ENCODE measurements around the gene RGL4.

RGL4 gene

GRCh38 chr22:23681026-23681809, 9.6 kb upstream of the RGL4 start:
- DNase-seq, result no peak

DNA sequence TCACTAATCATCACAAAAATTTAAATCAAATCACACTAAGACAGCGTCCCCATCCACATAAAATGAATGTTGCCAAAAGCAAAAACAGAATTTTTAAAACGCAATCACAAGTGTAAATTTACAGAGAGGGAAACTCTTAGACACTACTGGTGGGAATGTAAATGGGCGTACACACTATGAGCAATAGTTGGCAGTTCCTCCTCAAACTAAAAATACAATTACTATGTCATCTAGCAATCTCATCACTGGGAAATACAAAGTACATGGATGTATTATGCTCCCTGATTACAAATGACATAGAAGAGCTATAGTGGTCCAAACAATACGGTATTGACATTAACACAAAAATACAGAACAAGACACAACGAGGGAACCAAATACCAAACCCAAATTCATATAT, 8.7 kb upstream of the RGL4 start:
- no peak for DNase-seq

DNA sequence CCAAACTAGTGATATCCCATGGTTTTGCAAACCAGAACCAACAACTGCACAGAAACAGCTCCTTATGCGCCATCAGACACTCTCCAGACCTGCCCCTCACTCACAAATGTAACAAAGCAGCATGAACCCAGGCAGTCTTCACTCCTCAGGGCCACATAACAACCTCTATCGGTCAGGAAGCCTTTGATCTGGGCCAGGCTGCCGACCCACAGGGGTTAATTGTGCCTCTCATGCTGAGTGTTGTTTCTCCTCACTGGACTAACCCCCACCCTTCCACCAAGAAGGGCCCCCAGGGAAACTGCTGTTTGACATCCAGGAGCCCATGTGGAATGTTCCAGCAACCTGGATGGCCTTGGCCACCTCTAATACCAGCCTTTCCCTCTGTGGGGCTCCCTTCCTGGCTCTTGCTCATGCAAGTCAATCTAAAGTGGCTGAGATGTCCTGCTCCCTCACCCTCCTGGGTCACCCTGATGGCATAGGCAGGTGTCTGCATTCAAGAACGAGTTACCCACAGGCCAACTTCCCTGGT, 7.9 kb upstream of the RGL4 start:
- DNase-seq, result no peak

GRCh38 chr22:23683545-23683944, 7.3 kb upstream of the RGL4 start:
- no peak for DNase-seq

GRCh38 chr22:23684026-23684425, 6.8 kb upstream of the RGL4 start:
- no peak for DNase-seq

GRCh38 chr22:23684561-23685031, 6.2 kb upstream of the RGL4 start:
- DNase-seq, result no peak

DNA sequence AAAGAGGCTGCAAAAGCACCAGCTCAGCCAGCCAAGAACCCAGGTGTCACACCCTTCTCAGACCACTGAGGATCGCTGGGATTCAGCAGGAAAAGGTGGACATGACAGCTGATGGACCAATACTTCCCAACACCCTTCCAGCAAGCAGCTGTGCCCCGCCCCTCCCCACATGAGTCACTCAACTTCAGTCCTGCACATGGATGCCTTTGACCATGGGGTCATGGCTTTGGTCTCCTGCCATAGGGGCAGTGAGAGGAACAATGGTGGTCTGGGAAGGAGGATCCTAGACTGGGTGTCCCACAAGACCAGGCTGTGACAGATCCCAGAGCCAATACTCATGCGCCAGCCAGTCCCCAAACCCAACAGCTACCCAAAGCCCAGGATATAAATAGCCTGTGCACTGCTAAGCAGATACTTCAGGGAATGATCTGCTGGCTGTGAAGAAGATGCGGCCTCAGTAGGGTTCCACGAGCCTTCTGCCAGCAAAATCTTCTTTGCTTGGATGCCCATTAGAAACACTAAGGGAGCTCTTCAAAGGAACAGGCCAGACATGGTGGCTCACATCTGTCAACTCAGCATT, 5.5 kb upstream of the RGL4 start:
- no peak for DNase-seq

GRCh38 chr22:23686416-23687024, 4.3 kb upstream of the RGL4 start:
- no peak for DNase-seq

- no peak for DNase-seq
Observed at GRCh38 chr22:23688121-23688520, 2.7 kb upstream of the RGL4 start.

DNA sequence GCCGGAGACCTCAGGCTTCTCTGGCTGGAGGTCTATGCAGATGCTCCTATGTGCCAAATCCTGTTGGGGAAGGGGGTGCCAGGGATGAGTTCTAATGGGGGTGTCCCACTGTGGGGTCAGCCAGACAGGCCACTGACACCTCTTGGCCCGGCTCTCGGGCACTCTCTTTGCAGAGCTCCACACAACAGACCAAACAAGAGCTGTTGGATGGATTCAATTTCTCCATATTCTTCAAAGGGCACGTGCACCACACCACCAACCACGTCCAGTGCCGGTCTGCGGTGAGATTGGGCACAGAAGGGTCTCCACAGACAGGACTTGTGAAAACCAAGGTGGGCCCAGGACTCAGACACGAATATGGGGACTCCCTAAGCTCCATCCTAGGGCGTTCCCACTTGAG, 2.2 kb upstream of the RGL4 start:
- DNase-seq, result no peak

GRCh38 chr22:23689414-23689813, 1.4 kb upstream of the RGL4 start:
- DNase-seq, result no peak

DNA sequence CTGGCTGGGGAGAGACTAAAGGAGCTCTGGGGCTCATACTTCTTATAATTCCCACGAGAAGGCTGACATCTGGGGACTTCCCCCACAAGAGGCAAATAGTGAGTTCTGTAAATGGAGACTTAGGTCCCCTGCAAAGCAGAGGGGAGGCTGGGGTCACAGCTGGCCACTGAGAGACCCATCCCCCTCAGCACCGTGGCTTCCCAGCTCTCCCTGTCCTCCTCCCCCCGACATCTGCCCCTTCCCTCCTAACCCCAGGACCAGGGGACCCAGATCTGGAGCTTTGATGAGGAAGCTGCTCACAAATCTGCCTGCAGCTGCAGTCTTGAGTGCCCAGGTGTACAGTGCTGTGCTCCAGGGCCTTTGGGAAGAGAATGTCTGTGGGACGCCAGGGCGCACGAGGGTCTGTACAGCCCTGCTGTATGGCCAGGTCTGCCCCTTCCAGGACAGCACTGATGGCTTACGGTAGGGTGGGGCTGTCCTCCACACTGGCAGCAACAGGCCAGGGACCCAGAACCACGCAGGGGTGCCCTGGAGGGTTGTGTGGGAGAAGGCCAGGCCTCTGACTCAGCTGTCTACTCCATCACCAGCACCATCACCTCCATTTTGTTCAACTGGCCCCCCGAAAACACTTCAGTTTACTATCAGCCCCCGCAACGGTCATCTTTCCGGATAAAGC, 1.1 kb downstream of the RGL4 start:
- DNase-seq, result no peak

GRCh38 chr22:23692598-23693291, 1.9 kb downstream of the RGL4 start:
- no peak for DNase-seq

GRCh38 chr22:23693979-23694680, 3.3 kb downstream of the RGL4 start:
- DNase-seq, result no peak

DNA sequence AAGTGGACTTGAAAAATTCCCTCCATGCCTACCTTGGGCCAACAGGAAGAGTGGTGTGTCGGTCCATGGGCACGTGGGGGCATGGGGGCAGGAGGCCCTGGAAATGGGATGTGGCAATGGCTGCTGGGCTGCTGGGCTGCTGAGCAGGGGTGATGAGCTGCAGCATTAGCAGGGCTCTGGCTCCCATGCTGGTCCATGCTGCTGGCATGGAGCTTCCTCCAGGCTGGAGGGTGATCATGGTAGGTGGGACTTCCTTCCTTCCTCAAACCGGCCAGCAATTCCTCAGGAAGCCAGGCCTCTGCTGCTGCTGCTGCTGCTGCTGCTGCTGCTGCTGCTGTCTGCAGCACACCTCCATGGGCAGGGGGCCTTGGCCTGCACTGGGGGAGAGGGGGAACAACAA, 4.3 kb downstream of the RGL4 start:
- DNase-seq, result no peak

DNA sequence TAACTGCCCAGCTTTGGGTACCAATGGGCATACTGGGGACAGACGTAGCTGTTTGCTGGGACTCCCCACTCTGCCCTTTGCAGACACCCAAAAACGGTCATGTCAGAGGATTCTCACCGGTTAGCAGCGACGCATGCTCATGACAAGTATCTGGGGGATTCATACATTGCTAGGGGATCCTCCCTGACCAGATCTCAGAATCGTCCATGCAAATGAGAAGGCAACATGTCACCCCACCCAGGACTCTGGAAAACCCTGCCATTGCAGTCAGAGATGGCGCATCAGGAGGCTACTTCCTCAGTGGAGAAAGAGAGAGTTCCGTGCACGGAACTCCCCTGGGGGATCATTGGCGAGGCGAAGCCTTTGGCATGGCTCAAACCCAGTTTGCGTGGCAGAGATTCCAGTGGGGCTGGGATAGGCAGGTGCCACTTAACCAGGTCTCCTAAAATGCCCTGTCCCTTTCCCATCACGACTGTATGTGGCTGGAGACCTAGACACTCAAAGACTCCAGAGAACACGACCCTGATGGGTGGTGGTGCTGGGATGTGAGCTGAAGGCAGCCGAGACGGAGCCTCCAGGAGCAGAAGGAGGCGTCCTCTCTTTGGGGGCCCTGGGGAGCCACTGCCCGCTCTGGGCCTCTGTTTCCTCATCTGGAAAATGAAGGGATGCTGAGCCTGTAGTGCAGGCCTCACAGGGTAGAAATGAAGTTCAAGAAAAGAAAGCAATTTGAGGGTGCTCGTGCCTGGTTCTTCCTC, 4.9 kb downstream of the RGL4 start:
- no peak for DNase-seq

DNA sequence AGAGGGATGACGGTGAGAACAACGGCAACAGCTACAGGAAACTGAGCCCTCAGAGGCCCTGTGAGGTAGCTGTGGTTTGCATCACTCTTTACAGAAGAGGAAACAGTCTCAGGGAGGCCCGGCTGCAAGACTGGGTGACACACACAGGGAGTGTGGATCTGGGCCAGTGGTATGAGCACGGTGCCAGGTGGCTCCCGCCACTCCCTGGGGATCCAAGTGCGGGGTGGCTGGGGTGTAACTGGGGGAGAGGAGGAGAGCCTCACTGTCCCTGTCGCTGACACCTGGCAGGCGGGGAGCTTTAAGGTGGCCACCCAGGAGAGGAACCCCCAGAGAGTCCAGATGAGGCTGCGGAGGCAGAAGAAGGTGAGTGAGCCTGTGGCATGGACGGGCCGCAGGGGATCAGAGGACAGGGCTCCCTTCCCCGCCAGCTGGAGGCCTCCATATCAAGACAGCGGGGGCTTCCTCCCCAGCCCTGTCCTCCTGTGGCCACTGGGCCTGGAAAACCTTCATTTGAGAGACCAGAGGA, 5.6 kb downstream of the RGL4 start:
- DNase-seq, result no peak

GRCh38 chr22:23697031-23697970, 6.5 kb downstream of the RGL4 start:
- DNase-seq, result no peak

DNA sequence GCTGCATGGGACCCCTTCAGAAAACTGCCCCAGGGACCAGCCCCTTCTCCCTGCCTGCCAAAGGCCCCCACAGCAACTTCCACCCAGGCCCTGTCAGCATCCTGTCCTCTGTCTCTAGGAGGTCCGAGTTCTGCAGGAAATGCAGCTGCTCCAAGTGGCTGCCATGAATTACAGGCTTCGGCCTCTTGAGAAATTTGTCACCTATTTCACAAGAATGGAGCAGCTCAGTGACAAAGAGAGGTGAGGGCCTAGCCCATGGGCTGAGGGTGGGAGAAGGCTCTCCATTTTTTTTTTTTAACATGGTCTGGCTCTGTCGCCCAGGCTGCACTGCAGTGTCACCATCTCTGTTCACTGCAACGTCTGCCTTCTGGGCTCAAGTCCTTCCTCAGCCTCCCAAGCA, 7.3 kb downstream of the RGL4 start:
- no peak for DNase-seq

GRCh38 chr22:23698673-23699235, 7.9 kb downstream of the RGL4 start:
- no peak for DNase-seq

Data from OCI-M1 (cell line).